ENCODE measurements around the gene MEPCE.

DNA sequence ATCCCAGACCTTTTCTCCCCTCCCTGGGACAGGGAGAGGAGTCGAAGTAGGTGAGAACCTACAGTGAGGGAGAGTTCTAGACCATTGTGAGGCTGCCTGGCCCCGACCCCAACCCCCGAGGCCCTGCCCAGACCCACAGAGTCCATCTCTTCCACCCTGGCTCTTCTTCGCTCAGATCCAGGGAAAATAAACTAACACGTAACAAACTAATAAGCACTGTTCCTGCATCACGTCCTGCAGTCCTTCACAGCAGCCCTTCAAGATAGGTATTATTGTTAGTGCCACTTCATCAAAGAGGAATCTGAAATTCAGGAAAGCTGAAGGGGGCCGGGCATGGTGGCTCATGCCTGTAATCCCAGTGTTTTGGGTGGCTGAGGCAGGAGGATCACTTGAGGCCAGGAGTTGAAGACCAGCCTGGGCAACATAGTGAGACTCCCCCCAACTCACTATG, 34.6 kb downstream of the MEPCE start, which contains the start of gene SPACDR:
- TF ChIP-seq, protein P1, sequence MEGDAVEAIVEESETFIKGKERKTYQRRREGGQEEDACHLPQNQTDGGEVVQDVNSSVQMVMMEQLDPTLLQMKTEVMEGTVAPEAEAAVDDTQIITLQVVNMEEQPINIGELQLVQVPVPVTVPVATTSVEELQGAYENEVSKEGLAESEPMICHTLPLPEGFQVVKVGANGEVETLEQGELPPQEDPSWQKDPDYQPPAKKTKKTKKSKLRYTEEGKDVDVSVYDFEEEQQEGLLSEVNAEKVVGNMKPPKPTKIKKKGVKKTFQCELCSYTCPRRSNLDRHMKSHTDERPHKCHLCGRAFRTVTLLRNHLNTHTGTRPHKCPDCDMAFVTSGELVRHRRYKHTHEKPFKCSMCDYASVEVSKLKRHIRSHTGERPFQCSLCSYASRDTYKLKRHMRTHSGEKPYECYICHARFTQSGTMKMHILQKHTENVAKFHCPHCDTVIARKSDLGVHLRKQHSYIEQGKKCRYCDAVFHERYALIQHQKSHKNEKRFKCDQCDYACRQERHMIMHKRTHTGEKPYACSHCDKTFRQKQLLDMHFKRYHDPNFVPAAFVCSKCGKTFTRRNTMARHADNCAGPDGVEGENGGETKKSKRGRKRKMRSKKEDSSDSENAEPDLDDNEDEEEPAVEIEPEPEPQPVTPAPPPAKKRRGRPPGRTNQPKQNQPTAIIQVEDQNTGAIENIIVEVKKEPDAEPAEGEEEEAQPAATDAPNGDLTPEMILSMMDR (conservative IDR thresholded peaks at IDR 0.05; ENCODE audit: low read depth, low read length) = no peak
- TF ChIP-seq EZH2 (IDR thresholded peaks at IDR 0.05; ENCODE audit: borderline replicate concordance, low read depth, low read length, poor library complexity, severe bottlenecking) = no peak
